HepG2 (cell line): ENCODE results near the gene CLASP1. TPM values are rescaled to one million over a fixed set of nuclear protein-coding genes. Genes with fewer than 3 reads are reported as not detected.

ENCODE experiments used
- E2F2 ChIP-seq: sonication (generic); formaldehyde crosslinking; IDR thresholded peaks from 2 replicates; pipeline ENCODE4 v1.4.0; 2020; ENCODE audit warnings: missing genetic modification reagents, borderline replicate concordance
- ESRRA ChIP-seq: sonication (generic); formaldehyde crosslinking; IDR thresholded peaks from 2 replicates; pipeline ENCODE4 v1.5.1; 2020; ENCODE audit warnings: mild to moderate bottlenecking, low read depth, missing genetic modification reagents
- FOXP1 ChIP-seq, 2 experiments: fragments of 450-650 bp in 1 of 2; IDR thresholded peaks; 2 replicates each; pipeline ENCODE4 v1.6.1; 2017 to 2018; ENCODE audit warnings: antibody characterized with exemption in 1 of 2
- GTF2F1 ChIP-seq: fragments of 150-350 bp; IDR thresholded peaks from 2 replicates; pipeline ENCODE4 v1.6.1; 2014; ENCODE audit warnings: low read length
- HIVEP1 ChIP-seq: sonication (generic); formaldehyde crosslinking; IDR thresholded peaks from 2 replicates; pipeline ENCODE4 v1.4.0; 2020; ENCODE audit warnings: mild to moderate bottlenecking, missing genetic modification reagents
- HOXA3 ChIP-seq: sonication (generic); formaldehyde crosslinking; IDR thresholded peaks from 2 replicates; pipeline ENCODE4 v1.5.0; 2020; ENCODE audit warnings: missing genetic modification reagents
- KAT7 ChIP-seq: IDR thresholded peaks from 2 replicates; pipeline ENCODE4 v1.6.1; 2018; ENCODE audit warnings: borderline replicate concordance, missing compliant biosample characterization
- NR2F6 ChIP-seq, 2 experiments: IDR thresholded peaks; 2 replicates each; pipeline ENCODE4 v1.6.1; 2016; ENCODE audit warnings: antibody characterized with exemption in 1 of 2, mild to moderate bottlenecking in 1 of 2
- POLR2G ChIP-seq: fragments of 200-400 bp; formaldehyde crosslinking; IDR thresholded peaks from 2 replicates; pipeline ENCODE4 v1.6.1; 2018; ENCODE audit warnings: mild to moderate bottlenecking, low read depth, low read length, moderate library complexity
- TBL1XR1 ChIP-seq: fragments of 150-350 bp; IDR thresholded peaks from 2 replicates; pipeline ENCODE4 v1.6.1; 2014; ENCODE audit warnings: borderline replicate concordance, low read length; ENCODE audit not compliant: partially characterized antibody
- TFDP1 ChIP-seq: IDR thresholded peaks from 2 replicates; pipeline ENCODE4 v1.6.1; 2016; ENCODE audit warnings: missing compliant biosample characterization, missing genetic modification reagents, borderline replicate concordance
- ZFP36 ChIP-seq: fragments of 150-350 bp; IDR thresholded peaks from 2 replicates; pipeline ENCODE4 v1.6.1; 2018; ENCODE audit warnings: borderline replicate concordance, low read length, low read depth; ENCODE audit not compliant: partially characterized antibody
- ZKSCAN8 ChIP-seq: IDR thresholded peaks from 2 replicates; pipeline ENCODE4 v1.6.1; 2016; ENCODE audit warnings: borderline replicate concordance, missing genetic modification reagents, missing compliant biosample characterization
- ZNF24 ChIP-seq: fragments of 450-650 bp; IDR thresholded peaks from 2 replicates; pipeline ENCODE4 v1.6.1; 2017; ENCODE audit warnings: antibody characterized with exemption, mild to moderate bottlenecking
- ZNF296 ChIP-seq: sonication (generic); formaldehyde crosslinking; conservative IDR thresholded peaks from 2 replicates; pipeline ENCODE4 v1.5.0; 2020; ENCODE audit warnings: mild to moderate bottlenecking, missing genetic modification reagents
- ZNF335 ChIP-seq: sonication (generic); formaldehyde crosslinking; IDR thresholded peaks from 2 replicates; pipeline ENCODE4 v1.4.0; 2020; ENCODE audit warnings: missing genetic modification reagents
- ZNF362 ChIP-seq: sonication (generic); formaldehyde crosslinking; IDR thresholded peaks from 2 replicates; pipeline ENCODE4 v1.4.0; 2020; ENCODE audit warnings: missing genetic modification reagents, mild to moderate bottlenecking, borderline replicate concordance
- ZNF382 ChIP-seq: sonication (generic); formaldehyde crosslinking; IDR thresholded peaks from 2 replicates; pipeline ENCODE4 v1.5.0; 2020; ENCODE audit warnings: missing genetic modification reagents, mild to moderate bottlenecking, borderline replicate concordance
- ZNF441 ChIP-seq: sonication (generic); formaldehyde crosslinking; IDR thresholded peaks from 2 replicates; pipeline ENCODE4 v1.7.0; 2021; ENCODE audit warnings: missing genetic modification reagents, borderline replicate concordance
- ZNF510 ChIP-seq: sonication (generic); formaldehyde crosslinking; IDR thresholded peaks from 2 replicates; pipeline ENCODE4 v1.4.0; 2020; ENCODE audit warnings: low read depth, mild to moderate bottlenecking, missing genetic modification reagents
- ZNF512B ChIP-seq: sonication (generic); formaldehyde crosslinking; IDR thresholded peaks from 2 replicates; pipeline ENCODE4 v1.5.1; 2020; ENCODE audit warnings: missing genetic modification reagents, mild to moderate bottlenecking, borderline replicate concordance
- ZNF549 ChIP-seq: sonication (generic); formaldehyde crosslinking; IDR thresholded peaks from 2 replicates; pipeline ENCODE4 v1.5.0; 2020; ENCODE audit warnings: missing genetic modification reagents
- ZNF605 ChIP-seq: sonication (generic); formaldehyde crosslinking; IDR thresholded peaks from 2 replicates; pipeline ENCODE4 v1.8.0; 2022; ENCODE audit warnings: mild to moderate bottlenecking, missing genetic modification reagents
- ZNF670 ChIP-seq: sonication (generic); formaldehyde crosslinking; IDR thresholded peaks from 2 replicates; pipeline ENCODE4 v1.8.0; 2022; ENCODE audit warnings: mild to moderate bottlenecking, missing genetic modification reagents, borderline replicate concordance
- ZSCAN12 ChIP-seq: sonication (generic); formaldehyde crosslinking; IDR thresholded peaks from 2 replicates; pipeline ENCODE4 v1.9.0; 2021; ENCODE audit warnings: mild to moderate bottlenecking, missing genetic modification reagents
- ZSCAN29 ChIP-seq: sonication (generic); formaldehyde crosslinking; conservative IDR thresholded peaks from 2 replicates; pipeline ENCODE4 v1.4.0; 2020; ENCODE audit warnings: mild to moderate bottlenecking, missing genetic modification reagents
- polyA plus RNA-seq, 8 experiments: library from polyadenylated mRNA; depleted of rRNA in 3 of 8; stranded (reverse) in 7 of 8; unstranded in 1 of 8; fragments of >200 nt; fragmentation: Illumina TruSeq in 4 of 8; extraction: Trizol in 4 of 8; gene quantifications; 2 replicates each; pipeline versions ENCODE4 v1.2.1 to v1.2.3, GENCODE V29; 2011 to 2016; ENCODE audit warnings: low read depth in 4 of 8, missing spikeins in 1 of 8, mixed read lengths in 1 of 8; ENCODE audit not compliant: insufficient read depth in 1 of 8
- total RNA-seq, 5 experiments: library from RNA; depleted of rRNA; stranded (reverse); fragments of >200 nt; fragmentation: Illumina TruSeq; extraction: Trizol; gene quantifications; 2 replicates each; pipeline ENCODE4 v1.2.3, GENCODE V29; 2016; ENCODE audit warnings: low read depth in 1 of 5

The CLASP1 gene
- total and polyA plus RNA-seq, 2 of the 13 experiments (the other 11 are each of a cell fraction or from before 2014, with no cell fraction given), result 11.7 to 47.9 TPM

GRCh38 chr2:121530212-121530705, 119.0 kb downstream of the CLASP1 start (continued):
- TF ChIP-seq ZKSCAN8 (no peak), ZNF605 (CRISPR knock-in tag) (no peak), ZNF512B (CRISPR knock-in tag) (no peak; the same call in 1 of the 2 replicates), ZSCAN29 (CRISPR knock-in tag) (no peak), ZFP36 (no peak), TFDP1 (CRISPR knock-in tag) (peak; percentile 76; the same call in 1 of the 2 replicates), NR2F6 (IDR thresholded peaks at IDR 0.05) (no peak), NR2F6 (CRISPR knock-in tag; IDR thresholded peaks at IDR 0.05) (peak; percentile 25), KAT7 (CRISPR knock-in tag) (no peak), ZSCAN12 (CRISPR knock-in tag) (no peak; the same call in 1 of the 2 replicates), ZNF24 (no peak), ZNF549 (CRISPR knock-in tag) (no peak), ZNF510 (CRISPR knock-in tag) (no peak), GTF2F1 (no peak), TBL1XR1 (no peak), ZNF335 (CRISPR knock-in tag) (no peak), ESRRA (CRISPR knock-in tag) (no peak), POLR2G (no peak), ZNF382 (CRISPR knock-in tag) (no peak), E2F2 (CRISPR knock-in tag) (no peak; the same call in 1 of the 2 replicates), ZNF441 (CRISPR knock-in tag) (no peak; the same call in 1 of the 2 replicates), HOXA3 (peak; percentile 35), ZNF296 (CRISPR knock-in tag) (no peak), FOXP1 (IDR thresholded peaks at IDR 0.05) (no peak), FOXP1 (CRISPR knock-in tag; IDR thresholded peaks at IDR 0.05) (no peak), ZNF670 (CRISPR knock-in tag) (peak; percentile 92), ZNF362 (no peak), HIVEP1 (CRISPR knock-in tag) (peak; percentile 44; the same call in 1 of the 2 replicates)
